Pancreas (tissue), 10 donors: ENCODE measurements around the gene XAGE1A. TPM values are rescaled to one million over a fixed set of nuclear protein-coding genes. Genes with fewer than 3 reads are reported as not detected.
"Not testable (repeated sequence)": the region's sequence is repeated elsewhere in the genome, so short reads cannot be mapped to it uniquely, and the experiment has no call there.

Experiments used
- ATAC-seq, 4 donors: fragments of 200-7000 bp; cut with Tn5 transposase; one replicate each; pipeline versions ENCODE4 v1.8.0 to v1.9.1; 2020; ENCODE audit warnings: mild to moderate bottlenecking in 4 of 4, moderate library complexity in 4 of 4
- DNase-seq, 6 donors: peaks; one replicate each; pipeline ENCODE4 v3.0.0-alpha.2; 2020
- FAIRE-seq: peaks from 2 replicates; lab custom pipeline; 2012; peaks lifted over from hg19 to GRCh38; lab: Jason Lieb, UNC
- H3K27ac ChIP-seq, 4 donors: fragments of 200-600 bp; sonication (generic); 1 replicate in 3 of 4; 2 replicates in 1 of 4; pipeline versions ENCODE4 v1.5.0 to v1.8.0; 2020
- H3K27me3 ChIP-seq, 4 donors: fragments of 200-600 bp; one replicate each; pipeline ENCODE4 v1.8.0; 2021
- H3K36me3 ChIP-seq, 3 donors: fragments of 200-600 bp; sonication (generic) in 1 of 3; one replicate each; pipeline versions ENCODE4 v1.5.0 to v1.8.0; 2020 to 2021
- H3K4me1 ChIP-seq, 3 donors: fragments of 200-600 bp; one replicate each; pipeline ENCODE4 v1.8.0; 2021
- H3K4me3 ChIP-seq, 4 donors: fragments of 200-600 bp; sonication (generic) in 2 of 4; one replicate each; pipeline versions ENCODE4 v1.5.0 to v1.8.0; 2020 to 2021
- H3K9me3 ChIP-seq, 4 donors: fragments of 200-600 bp; one replicate each; pipeline ENCODE4 v1.8.0; 2021
- WGBS, 2 donors: extraction: QIAGEN DNeasy Blood & Tissue Kit; methylation state at CpG; one replicate each; pipeline ENCODE4 v1.1.7; 2013; 5-methylcytosine and 5-hydroxymethylcytosine counted together
- intact Hi-C, 3 donors: fragments of 100-400 bp; cut with DNase I; formaldehyde crosslinking; loops; one replicate each; pipeline versions ENCODE4 v1.11.1 to v1.14.2; 2022
- polyA plus RNA-seq, 2 donors: library from polyadenylated mRNA; stranded (reverse); fragments of 200-250 nt; gene quantifications; one replicate each; pipeline ENCODE4 v1.2.3, GENCODE V29; 2013
- total RNA-seq, 6 donors: library from RNA; stranded (reverse); fragmentation: NEBNext Ultra II Directional in 4 of 6; extraction: Animal tissue kit (Norgen Biotek cat#: 25700) in 4 of 6; gene quantifications; one replicate each; pipeline versions ENCODE4 v1.2.1 to v1.2.4, GENCODE V29; 2021 to 2023
- TF ChIP-seq, protein P1 (sequence below), 4 donors: fragments of 200-600 bp; sonication (generic) in 3 of 4; IDR thresholded peaks; one replicate each; pipeline versions ENCODE4 v1.5.0 to v1.8.0; 2021; ENCODE audit warnings: antibody characterized with exemption in 4 of 4
- donor health status: healthy with polysubstance abuse.
- donor health status: DM: no; HTN: no; CAD: no; lungs with moderate emphysema.
- donor health status: DM: no; HTN: no; CAD: no.
- donor health status: control.
- donor health status: control.
- donor health status: Bipolar disorder and iron deficiency.
- donor health status: DM: yes; HTN: yes; CAD: no.
- donor health status: DM: no; HTN: no; CAD: no.
- donor health status: DM: no; HTN: no; CAD: no.
- donor health status: DM: yes; HTN: yes; CAD: no.

The XAGE1A gene, protein sequence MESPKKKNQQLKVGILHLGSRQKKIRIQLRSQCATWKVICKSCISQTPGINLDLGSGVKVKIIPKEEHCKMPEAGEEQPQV
- total RNA-seq (not detected), polyA plus RNA-seq (not detected)

DNA sequence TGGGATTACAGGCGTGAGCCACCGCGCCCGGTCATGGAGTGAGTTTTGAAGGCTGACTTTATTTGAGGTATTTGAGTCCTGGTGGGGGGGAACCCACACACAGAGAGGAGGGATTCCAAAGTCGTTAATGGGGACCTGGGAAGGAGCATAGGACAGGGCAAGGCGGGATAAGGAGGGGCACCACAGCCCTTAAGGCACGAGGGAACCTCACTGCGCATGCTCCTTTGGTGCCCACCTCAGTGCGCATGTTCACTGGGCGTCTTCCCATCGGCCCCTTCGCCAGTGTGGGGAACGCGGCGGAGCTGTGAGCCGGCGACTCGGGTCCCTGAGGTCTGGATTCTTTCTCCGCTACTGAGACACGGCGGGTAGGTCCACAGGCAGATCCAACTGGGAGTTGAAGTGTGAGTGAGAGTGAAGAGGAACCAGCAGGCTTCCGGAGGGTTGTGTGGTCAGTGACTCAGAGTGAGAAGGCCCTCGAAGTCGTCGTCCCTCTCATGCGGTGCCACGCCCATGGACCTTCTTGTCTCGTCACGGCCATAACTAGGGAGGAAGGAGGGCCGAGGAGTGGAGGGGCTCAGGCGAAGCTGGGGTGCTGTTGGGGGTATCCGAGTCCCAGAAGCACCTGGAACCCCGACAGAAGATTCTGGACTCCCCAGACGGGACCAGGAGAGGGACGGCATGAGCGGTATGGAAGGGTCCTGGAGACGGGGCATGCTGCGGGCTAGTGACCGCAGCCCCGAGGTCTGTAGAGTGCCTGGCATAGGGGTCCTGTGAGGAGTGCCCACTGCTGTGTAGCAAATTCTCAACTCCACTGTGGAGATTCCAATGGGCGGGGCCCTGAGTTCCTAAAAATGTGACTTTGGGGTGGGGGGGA, at the start of gene XAGE1A:
Gene XAGE1A, plus strand, starts transcription at position 264 of the 874 bp plus-strand sequence. CDS start 1,554 bp downstream, outside the sequence.
- DNase-seq, ATAC-seq, H3K36me3 ChIP-seq, H3K27me3 ChIP-seq, intact Hi-C loops, H3K4me3 ChIP-seq, H3K27ac ChIP-seq, H3K9me3 ChIP-seq, H3K4me1 ChIP-seq, FAIRE-seq: not testable (repeated sequence)
- no CpG with 5 or more reads among the region's 41 CpGs for WGBS, 2 donors

DNA sequence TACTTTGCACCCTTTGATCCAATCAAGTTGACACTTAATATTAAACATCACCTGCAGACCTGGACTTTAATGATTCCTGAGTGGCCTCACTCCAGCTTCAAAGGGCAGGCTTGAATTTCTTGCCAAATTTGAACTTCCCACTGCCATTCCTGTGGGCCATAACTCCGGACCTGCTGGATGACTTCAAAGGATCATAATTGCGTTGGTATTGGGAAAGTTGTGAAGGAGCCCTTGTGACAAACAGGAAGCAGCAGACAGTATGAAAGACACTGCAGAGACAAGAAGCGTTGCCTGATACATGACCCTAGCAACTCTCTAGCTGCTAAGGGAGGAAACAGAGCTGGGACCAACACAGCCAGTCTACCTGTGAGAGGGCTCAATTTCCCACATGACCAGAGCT, 43.6 kb upstream of the XAGE1A start:
- H3K4me3 ChIP-seq, H3K9me3 ChIP-seq, H3K36me3 ChIP-seq, DNase-seq, ATAC-seq, H3K4me1 ChIP-seq, intact Hi-C loops, FAIRE-seq, H3K27me3 ChIP-seq, H3K27ac ChIP-seq: not testable (repeated sequence)
- 41 to 44% methylated on average over 3 of the region's 3 CpGs for WGBS, 2 donors

DNA sequence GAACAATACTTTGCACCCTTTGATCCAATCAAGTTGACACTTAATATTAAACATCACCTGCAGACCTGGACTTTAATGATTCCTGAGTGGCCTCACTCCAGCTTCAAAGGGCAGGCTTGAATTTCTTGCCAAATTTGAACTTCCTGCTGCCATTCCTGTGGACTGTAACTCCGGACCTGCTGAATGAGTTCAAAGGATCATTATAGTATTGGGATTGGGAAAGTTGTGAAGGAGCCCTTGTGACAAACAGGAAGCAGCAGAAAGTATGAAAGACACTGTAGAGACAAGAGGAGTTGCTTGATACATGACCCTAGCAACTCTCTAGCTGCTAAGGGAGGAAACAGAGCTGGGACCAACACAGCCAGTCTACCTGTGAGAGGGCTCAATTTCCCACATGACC, 24.3 kb upstream of the XAGE1A start:
- H3K27me3 ChIP-seq, DNase-seq, intact Hi-C loops, H3K4me1 ChIP-seq, ATAC-seq, H3K9me3 ChIP-seq, FAIRE-seq, H3K4me3 ChIP-seq, H3K36me3 ChIP-seq, H3K27ac ChIP-seq: not testable (repeated sequence)
- 5 to 25% methylated on average over 1 of the region's 1 CpG for WGBS, 2 donors

DNA sequence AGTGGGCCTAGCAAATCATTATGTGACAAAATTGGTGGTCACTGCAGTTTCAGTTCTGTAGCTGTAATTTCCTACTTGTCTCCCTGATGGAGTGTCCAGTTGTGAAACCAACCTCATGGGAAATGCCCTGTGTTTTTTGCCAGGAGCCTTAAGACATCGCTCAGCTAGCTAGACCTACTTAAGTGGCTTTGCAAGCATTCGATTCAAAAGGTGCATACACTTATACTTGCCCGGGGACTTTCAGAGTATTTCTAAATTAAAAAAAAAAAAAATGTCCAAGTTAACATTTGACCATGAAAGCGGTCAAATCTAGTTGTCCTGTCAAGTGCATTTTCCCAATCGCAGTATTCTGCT, 788 bp downstream of the XAGE1A start:
- H3K27ac ChIP-seq, H3K4me1 ChIP-seq, DNase-seq, H3K9me3 ChIP-seq, FAIRE-seq, intact Hi-C loops, H3K36me3 ChIP-seq, H3K4me3 ChIP-seq, ATAC-seq, H3K27me3 ChIP-seq: not testable (repeated sequence)
- no CpG with 5 or more reads among the region's 5 CpGs for WGBS, 2 donors

DNA sequence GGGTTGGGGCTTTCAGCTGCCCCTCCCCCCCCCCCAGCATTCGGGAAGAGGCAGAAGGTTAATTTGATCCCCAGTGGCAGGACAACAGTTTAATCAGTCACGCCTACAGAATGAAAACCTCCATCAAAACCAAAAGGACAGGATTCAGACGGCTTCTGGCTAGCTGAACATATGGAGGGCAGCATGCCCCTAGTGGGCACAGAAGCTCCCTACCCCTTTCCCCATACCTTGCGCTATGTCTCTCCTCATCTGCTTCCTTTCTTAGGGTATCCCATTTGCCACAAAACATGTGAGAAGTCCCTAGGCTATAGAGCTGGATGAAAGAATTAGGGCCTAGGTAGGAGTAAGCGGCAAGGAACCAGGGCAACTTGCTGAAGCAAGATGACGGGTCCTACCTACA, 5.8 kb downstream of the XAGE1A start:
- WGBS, 2 donors, result no CpG with 5 or more reads among the region's 6 CpGs
- H3K9me3 ChIP-seq, H3K4me3 ChIP-seq, DNase-seq, H3K36me3 ChIP-seq, intact Hi-C loops, H3K4me1 ChIP-seq, FAIRE-seq, ATAC-seq, H3K27ac ChIP-seq: not testable (repeated sequence)
- H3K27me3 ChIP-seq, result peaks cover 0 to 10% (median 0%) of the 10 kb centered on the region in 4 donors

DNA sequence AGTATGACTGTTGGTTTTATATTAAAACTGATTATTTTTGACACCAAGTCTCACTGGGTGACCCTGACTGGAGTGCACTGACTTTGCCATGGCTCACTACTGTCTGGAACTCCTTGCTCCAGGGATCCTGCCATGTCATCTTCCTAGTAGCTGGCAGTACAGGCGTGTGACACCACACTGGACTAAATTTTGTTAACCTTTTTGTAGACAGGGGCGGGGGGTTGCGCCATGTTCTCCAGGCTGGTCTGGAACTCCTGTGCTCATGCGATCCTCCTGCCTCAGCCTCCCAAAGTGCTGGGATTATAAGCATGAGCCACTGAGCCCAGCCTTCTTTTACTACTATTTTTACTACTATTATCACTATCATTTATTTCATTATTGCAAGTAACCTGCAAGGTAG, 8.9 kb downstream of the XAGE1A start:
- no peak for DNase-seq
- no peaks in the 10 kb centered on the region for H3K36me3 ChIP-seq
- no peak overlapping the region for H3K4me3 ChIP-seq
- TF ChIP-seq, protein P1, sequence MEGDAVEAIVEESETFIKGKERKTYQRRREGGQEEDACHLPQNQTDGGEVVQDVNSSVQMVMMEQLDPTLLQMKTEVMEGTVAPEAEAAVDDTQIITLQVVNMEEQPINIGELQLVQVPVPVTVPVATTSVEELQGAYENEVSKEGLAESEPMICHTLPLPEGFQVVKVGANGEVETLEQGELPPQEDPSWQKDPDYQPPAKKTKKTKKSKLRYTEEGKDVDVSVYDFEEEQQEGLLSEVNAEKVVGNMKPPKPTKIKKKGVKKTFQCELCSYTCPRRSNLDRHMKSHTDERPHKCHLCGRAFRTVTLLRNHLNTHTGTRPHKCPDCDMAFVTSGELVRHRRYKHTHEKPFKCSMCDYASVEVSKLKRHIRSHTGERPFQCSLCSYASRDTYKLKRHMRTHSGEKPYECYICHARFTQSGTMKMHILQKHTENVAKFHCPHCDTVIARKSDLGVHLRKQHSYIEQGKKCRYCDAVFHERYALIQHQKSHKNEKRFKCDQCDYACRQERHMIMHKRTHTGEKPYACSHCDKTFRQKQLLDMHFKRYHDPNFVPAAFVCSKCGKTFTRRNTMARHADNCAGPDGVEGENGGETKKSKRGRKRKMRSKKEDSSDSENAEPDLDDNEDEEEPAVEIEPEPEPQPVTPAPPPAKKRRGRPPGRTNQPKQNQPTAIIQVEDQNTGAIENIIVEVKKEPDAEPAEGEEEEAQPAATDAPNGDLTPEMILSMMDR (IDR thresholded peaks at IDR 0.05), result no peak
- no peak overlapping the region for H3K27ac ChIP-seq
- no peak for FAIRE-seq
- ATAC-seq, result no peak
- no peaks in the 10 kb centered on the region for H3K9me3 ChIP-seq
- no peaks in the 10 kb centered on the region for H3K4me1 ChIP-seq
- 75 to 76% methylated on average over 4 of the region's 4 CpGs for WGBS, 2 donors
- intact Hi-C loops, result no loop called here
- peaks cover 0 to 17% (median 0%) of the 10 kb centered on the region in 4 donors for H3K27me3 ChIP-seq

DNA sequence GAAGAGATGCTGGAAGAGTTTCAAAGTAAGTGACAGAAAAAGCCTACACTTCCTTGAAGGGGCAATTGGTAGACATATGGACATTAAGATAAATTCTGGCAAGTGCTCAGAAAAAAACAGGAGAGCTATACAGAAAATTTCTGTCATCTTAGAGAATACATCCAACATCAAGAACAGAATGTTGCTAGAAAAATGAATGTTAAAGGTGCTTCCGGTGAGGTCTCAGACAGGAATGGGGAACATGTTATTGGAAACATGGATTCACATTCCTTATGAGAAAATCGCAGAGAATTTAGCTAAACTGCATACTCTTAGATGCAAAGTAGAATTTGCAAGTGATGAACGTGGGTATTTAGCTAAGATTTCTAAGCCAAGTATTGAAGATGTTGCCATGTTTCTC, 11.7 kb downstream of the XAGE1A start:
- DNase-seq (no peak), FAIRE-seq (no peak), ATAC-seq (no peak)
- TF ChIP-seq, protein P1 (IDR thresholded peaks at IDR 0.05), result no peak
- H3K4me1 ChIP-seq, result no peaks in the 10 kb centered on the region
- H3K36me3 ChIP-seq, result no peaks in the 10 kb centered on the region
- H3K27me3 ChIP-seq, result peaks cover 0 to 20% (median 0%) of the 10 kb centered on the region in 4 donors
- no peaks in the 10 kb centered on the region for H3K9me3 ChIP-seq
- no peak overlapping the region for H3K4me3 ChIP-seq
- intact Hi-C loops, result no loop called here
- no peak overlapping the region for H3K27ac ChIP-seq
- 53 to 58% methylated on average over 3 of the region's 3 CpGs for WGBS, 2 donors
